GM10266 (cell line): ENCODE measurements around the gene BRSK1.
"Not testable (repeated sequence)": the region's sequence is repeated elsewhere in the genome, so short reads cannot be mapped to it uniquely, and the experiment has no call there.

ENCODE experiments used
- DNase-seq: peaks from one replicate; pipeline ENCODE4 v3.0.0; 2012; ENCODE audit errors: extremely low spot score
- CTCF ChIP-seq: IDR thresholded peaks from 2 replicates; pipeline ENCODE4 v1.5.1; 2012; ENCODE audit warnings: mild to moderate bottlenecking, low read depth; ENCODE audit not compliant: control insufficient read depth, insufficient read depth; ENCODE audit errors: missing control alignments

The BRSK1 gene

GRCh38 chr19:55324662-55325061 is 40.9 kb downstream of the BRSK1 start:
- no peak for DNase-seq
- no peak for TF ChIP-seq CTCF

GRCh38 chr19:55325172-55325571 is 41.4 kb downstream of the BRSK1 start, which contains the start of gene TMEM150B:
Gene TMEM150B, minus strand, starts transcription at chr19:55325341. Its CDS starts 4,305 bp downstream, at chr19:55321036.
- no peak for TF ChIP-seq CTCF

GRCh38 chr19:55328774-55329318 is 45.0 kb downstream of the BRSK1 start:
- DNase-seq, result not testable (repeated sequence)

More at GRCh38 chr19:55325172-55325571, 41.4 kb downstream of the BRSK1 start, which contains the start of gene TMEM150B:
- DNase-seq, result no peak

GRCh38 chr19:55329791-55330190 is 46.0 kb downstream of the BRSK1 start:
- DNase-seq, result not testable (repeated sequence)

- no peak for DNase-seq
- no peak for TF ChIP-seq CTCF
Measured at GRCh38 chr19:55333870-55334269, 50.1 kb downstream of the BRSK1 start.

GRCh38 chr19:55336101-55336500 is 52.3 kb downstream of the BRSK1 start:
- no peak for DNase-seq
- TF ChIP-seq CTCF, result no peak

GRCh38 chr19:55339105-55339888 is 55.5 kb downstream of the BRSK1 start, which contains the start of gene KMT5C:
Gene KMT5C, plus strand, starts transcription at chr19:55339876. Its CDS starts 2,061 bp downstream, at chr19:55341937.
- TF ChIP-seq CTCF, result no peak

GRCh38 chr19:55339889-55340783 is 56.3 kb downstream of the BRSK1 start:
- TF ChIP-seq CTCF, result no peak

More at GRCh38 chr19:55339105-55339888, 55.5 kb downstream of the BRSK1 start, which contains the start of gene KMT5C:
- peak; percentile 99 for DNase-seq

More at GRCh38 chr19:55339889-55340783, 56.3 kb downstream of the BRSK1 start:
- DNase-seq, result no peak
